HG02759 (cell line): ENCODE measurements around the gene MBNL1.
"Not testable (repeated sequence)": the region's sequence is repeated elsewhere in the genome, so short reads cannot be mapped to it uniquely, and the experiment has no call there.

Experiments
- ATAC-seq: cut with Tn5 transposase; IDR thresholded peaks from one replicate; pipeline ENCODE4 v1.9.1; 2021; ENCODE audit warnings: mild to moderate bottlenecking, moderate library complexity; ENCODE audit not compliant: unreplicated experiment

The MBNL1 gene

DNA sequence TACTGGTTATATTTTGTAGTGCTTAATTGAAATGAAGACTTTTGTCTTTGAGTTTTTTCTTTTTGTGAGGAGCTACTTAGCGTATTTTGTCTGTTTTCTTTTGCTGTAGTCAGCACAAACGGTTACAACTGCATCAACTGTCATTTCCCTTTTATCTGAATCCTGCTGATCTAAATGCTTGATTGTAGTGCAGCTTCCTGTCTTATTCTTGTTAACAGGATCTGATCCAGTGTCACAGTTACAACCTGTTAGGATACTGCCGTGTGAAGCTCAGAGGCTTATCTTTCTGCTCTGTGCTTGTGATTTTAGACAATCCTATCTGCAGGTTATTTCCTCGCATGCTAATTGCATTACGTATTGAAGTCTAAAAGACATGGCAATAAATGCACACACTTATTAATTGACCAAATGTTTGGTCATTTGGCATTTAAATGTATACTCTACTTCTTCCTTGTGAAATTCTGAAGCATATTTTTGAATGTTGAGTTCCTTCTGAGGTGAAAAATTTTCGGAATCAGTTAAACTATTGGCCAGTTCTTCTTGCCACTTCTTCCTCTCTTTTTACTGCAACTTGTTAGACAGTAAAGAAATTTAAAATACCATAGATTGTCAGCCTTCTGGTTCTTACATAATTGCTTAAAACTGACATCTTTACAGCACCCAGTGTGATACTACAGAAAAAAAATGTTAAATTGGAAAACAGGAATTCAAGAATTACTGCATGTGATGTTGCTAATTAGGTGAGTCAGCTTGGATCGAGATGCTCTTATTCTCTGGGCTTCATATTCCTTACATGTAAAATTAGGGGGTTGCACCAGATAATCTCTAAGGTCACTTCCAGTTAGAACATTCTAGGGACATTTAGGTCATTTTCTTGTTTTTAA, 168.2 kb downstream of the MBNL1 start:
- ATAC-seq = no peak

- no peak for ATAC-seq
Observed at GRCh38 chr3:152438181-152438580, 169.5 kb downstream of the MBNL1 start.

- ATAC-seq = no peak
Observed at GRCh38 chr3:152438706-152439105, 170.0 kb downstream of the MBNL1 start.

DNA sequence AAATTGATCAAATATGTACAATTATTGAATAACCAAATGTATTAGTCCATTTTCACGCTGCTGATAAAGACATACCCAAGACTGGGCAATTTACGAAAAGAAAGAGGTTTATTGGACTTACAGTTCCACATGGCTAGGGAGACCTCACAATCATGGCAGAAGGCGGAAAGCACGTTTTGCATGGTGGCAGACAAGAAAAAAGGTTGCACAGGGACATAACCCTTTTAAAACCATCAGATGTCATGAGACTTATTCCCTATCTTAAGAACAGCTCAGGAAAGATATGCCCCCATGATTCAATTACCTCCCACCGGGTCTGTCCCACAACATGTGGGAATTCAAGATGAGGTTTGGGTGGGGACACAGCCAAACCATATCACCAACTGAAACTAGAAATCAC, 171.5 kb downstream of the MBNL1 start:
- ATAC-seq = not testable (repeated sequence)

GRCh38 chr3:152443212-152444023, 174.7 kb downstream of the MBNL1 start:
- ATAC-seq = no peak

GRCh38 chr3:152444029-152444641, 175.4 kb downstream of the MBNL1 start:
- ATAC-seq = no peak

GRCh38 chr3:152445212-152445611, 176.5 kb downstream of the MBNL1 start:
- ATAC-seq = no peak

- ATAC-seq = no peak
Observed at GRCh38 chr3:152446495-152446894, 177.8 kb downstream of the MBNL1 start.

GRCh38 chr3:152447511-152447910, 178.8 kb downstream of the MBNL1 start:
- no peak for ATAC-seq

- no peak for ATAC-seq
Observed at GRCh38 chr3:152448091-152448490, 179.4 kb downstream of the MBNL1 start.

GRCh38 chr3:152452318-152452717, 183.6 kb downstream of the MBNL1 start:
- ATAC-seq = no peak

DNA sequence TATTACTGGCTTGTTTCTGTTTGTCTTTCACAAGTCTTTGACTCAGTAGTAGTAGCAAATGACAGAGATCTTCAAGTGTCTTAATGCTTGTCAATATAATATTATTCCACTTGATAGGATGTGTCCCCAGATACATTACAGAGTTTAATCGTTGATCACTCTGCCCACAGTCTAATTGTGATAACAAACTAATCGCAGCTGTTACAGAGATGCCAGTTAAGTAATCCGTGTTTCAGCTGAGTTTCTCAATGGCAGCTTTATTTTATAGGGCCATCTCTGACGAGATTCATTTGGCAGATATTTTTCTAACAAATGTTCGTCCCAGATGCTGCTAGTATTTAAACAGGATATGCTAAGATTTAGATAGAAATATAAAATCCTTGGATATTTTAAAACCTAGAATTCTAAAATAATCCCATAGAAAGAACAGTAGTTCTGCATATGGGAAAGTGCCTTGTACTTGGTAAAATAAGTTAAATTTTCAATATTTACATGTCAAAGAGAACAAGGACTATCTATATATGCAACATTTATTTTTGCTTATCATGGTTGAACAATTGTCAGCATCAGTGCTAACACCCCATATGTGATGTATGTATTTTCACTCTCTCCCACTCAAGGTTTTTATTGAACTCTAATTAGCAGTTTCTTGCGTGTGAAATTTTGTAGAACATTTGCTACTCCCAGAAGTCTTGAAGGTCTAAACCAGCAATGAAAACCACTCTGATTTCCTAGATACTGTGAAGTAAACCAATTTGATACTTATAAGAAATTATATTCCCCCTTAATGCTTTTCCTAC, 185.5 kb downstream of the MBNL1 start:
- ATAC-seq = no peak

DNA sequence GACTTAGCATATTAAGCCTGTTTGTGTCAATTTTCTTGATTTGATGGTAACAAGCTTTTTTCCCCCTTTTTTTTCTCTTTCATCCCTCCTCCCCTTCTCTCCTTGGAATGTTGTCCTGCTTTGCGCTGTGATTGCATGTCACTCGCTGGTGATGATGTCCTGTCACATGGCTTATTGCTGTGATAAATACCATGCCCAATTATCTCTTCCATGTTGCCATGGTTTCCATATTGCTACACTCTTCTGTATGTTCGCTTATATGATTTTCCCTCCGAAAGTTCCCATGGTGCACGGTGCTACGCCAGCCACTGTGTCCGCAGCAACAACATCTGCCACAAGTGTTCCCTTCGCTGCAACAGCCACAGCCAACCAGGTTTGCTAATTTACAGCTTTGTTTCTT, 187.3 kb downstream of the MBNL1 start:
- no peak for ATAC-seq

- ATAC-seq = no peak
Observed at GRCh38 chr3:152457500-152458375, 189.0 kb downstream of the MBNL1 start.

DNA sequence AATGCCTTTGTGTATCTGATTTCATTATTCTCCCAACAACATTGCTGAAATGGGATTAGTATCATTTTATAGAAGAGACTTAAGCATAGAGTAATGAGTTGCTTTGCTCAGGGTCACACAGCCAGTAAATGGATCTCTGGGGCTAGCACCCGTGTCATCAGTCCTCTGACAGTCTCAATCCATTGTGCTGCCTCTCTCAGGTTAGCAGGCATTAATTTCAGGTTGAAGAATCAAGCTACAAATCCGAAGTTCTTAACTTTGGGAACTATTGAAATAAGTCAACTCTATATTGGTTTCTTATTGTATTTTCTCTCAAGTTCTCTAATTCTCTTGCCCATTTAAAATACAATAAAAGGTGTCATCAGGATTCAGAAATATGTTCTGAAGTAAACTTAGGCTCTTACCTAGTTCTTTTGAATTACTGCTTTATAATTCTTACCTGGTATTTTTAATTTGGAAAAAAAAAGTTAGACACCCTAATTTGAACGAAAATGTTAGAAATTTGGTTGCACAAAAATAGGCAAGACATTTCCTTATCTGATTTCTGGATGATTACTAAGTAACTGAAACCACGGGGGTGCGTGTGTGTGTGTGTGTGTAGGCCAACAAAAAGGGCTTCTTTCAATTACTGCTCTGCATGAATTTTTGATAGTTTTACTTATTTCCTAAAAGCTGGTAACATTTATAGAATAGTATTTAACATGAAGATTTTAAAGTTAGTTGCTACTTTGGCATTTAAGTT, 189.8 kb downstream of the MBNL1 start:
- ATAC-seq = no peak

- no peak for ATAC-seq
Observed at GRCh38 chr3:152459118-152459515, 190.4 kb downstream of the MBNL1 start.

DNA sequence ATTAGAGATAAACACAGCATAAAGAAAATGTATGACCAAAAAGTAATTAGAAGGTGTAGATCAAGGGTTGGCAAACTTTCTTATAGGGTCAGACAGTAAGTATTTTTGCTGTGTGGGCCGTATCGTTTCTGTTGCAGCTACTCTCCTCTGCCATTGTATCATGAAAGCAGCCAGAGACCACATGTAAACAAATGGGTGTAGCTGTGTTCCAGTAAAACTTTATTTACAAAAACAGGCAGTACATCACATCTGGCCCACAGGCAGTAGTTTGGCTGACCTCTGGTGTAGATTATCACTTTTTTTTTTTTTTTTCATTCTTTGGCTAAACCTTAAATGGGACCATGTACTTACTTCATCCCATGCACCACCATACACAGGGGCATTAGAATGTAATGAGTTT, 190.8 kb downstream of the MBNL1 start:
- ATAC-seq = no peak

GRCh38 chr3:152460936-152461335, 192.2 kb downstream of the MBNL1 start:
- ATAC-seq = no peak

GRCh38 chr3:152461460-152461859, 192.7 kb downstream of the MBNL1 start:
- no peak for ATAC-seq
